Activated naive CD4-positive, alpha-beta T cell treated with anti-CD3 and anti-CD28 coated beads, Interleukin-2, amount 50 U/mL, for 16 hours (primary cell): ENCODE data around the gene ROR2.
"Not testable (repeated sequence)": the region's sequence is repeated elsewhere in the genome, so short reads cannot be mapped to it uniquely, and the experiment has no call there.

Experiments
- DNase-seq: peaks from one replicate; pipeline ENCODE4 v3.0.0-alpha.2; 2020

Gene ROR2

GRCh38 chr9:91920630-91921350 lies 29.2 kb downstream of the ROR2 start:
- DNase-seq, result no peak

- DNase-seq, result no peak
Measured at GRCh38 chr9:91919621-91920020, 30.4 kb downstream of the ROR2 start.

GRCh38 chr9:91917436-91917835 lies 32.6 kb downstream of the ROR2 start:
- no peak for DNase-seq

GRCh38 chr9:91915524-91916263 lies 34.3 kb downstream of the ROR2 start:
- no peak for DNase-seq

- DNase-seq, result no peak
Measured at GRCh38 chr9:91914937-91915336, 35.1 kb downstream of the ROR2 start.

- DNase-seq, result no peak
Measured at GRCh38 chr9:91914404-91914803, 35.6 kb downstream of the ROR2 start.

- DNase-seq, result no peak
Measured at GRCh38 chr9:91913986-91914385, 36.0 kb downstream of the ROR2 start.

GRCh38 chr9:91913096-91913495 lies 36.9 kb downstream of the ROR2 start:
- DNase-seq, result no peak

- DNase-seq, result no peak
Measured at GRCh38 chr9:91911657-91912056, 38.4 kb downstream of the ROR2 start.

GRCh38 chr9:91909256-91909655 lies 40.8 kb downstream of the ROR2 start:
- not testable (repeated sequence) for DNase-seq

- DNase-seq, result no peak
Measured at GRCh38 chr9:91908746-91909145, 41.3 kb downstream of the ROR2 start.

- no peak for DNase-seq
Measured at GRCh38 chr9:91908293-91908623, 41.8 kb downstream of the ROR2 start.

- DNase-seq, result no peak
Measured at GRCh38 chr9:91907484-91908292, 42.3 kb downstream of the ROR2 start.

GRCh38 chr9:91905991-91906469 lies 44.0 kb downstream of the ROR2 start:
- no peak for DNase-seq

- DNase-seq, result no peak
Measured at GRCh38 chr9:91905237-91905650, 44.8 kb downstream of the ROR2 start.

- DNase-seq, result no peak
Measured at GRCh38 chr9:91904588-91905236, 45.3 kb downstream of the ROR2 start.

- no peak for DNase-seq
Measured at GRCh38 chr9:91903126-91903911, 46.7 kb downstream of the ROR2 start.

- DNase-seq, result no peak
Measured at GRCh38 chr9:91902475-91903125, 47.4 kb downstream of the ROR2 start.

GRCh38 chr9:91900797-91901177 lies 49.2 kb downstream of the ROR2 start:
- no peak for DNase-seq

- DNase-seq, result no peak
Measured at GRCh38 chr9:91900055-91900796, 49.8 kb downstream of the ROR2 start.

- DNase-seq, result no peak
Measured at GRCh38 chr9:91899594-91899993, 50.4 kb downstream of the ROR2 start.
